Measurements from ENCODE around the gene KMT2C.

- TF ChIP-seq RARB (CRISPR knock-in tag; IDR thresholded peaks at IDR 0.05) = no peak
- TF ChIP-seq PPARA (CRISPR knock-in tag; IDR thresholded peaks at IDR 0.05; ENCODE audit: borderline replicate concordance) = no peak
- no peak for TF ChIP-seq TOX (CRISPR knock-in tag; IDR thresholded peaks at IDR 0.05; ENCODE audit: borderline replicate concordance)
- TF ChIP-seq PATZ1 (CRISPR knock-in tag; IDR thresholded peaks at IDR 0.05; ENCODE audit: borderline replicate concordance) = no peak
- TF ChIP-seq ZFP3 (CRISPR knock-in tag; IDR thresholded peaks at IDR 0.05) = no peak
- no peak for TF ChIP-seq ISL1 (CRISPR knock-in tag; IDR thresholded peaks at IDR 0.05)
- TF ChIP-seq ZFP30 (CRISPR knock-in tag; IDR thresholded peaks at IDR 0.05) = no peak
- no peak for TF ChIP-seq ARNTL (CRISPR knock-in tag; IDR thresholded peaks at IDR 0.05; ENCODE audit: borderline replicate concordance, low read depth)
- TF ChIP-seq ZNF565 (CRISPR knock-in tag; conservative IDR thresholded peaks at IDR 0.05; ENCODE audit: low read depth) = no peak
- no peak for TF ChIP-seq ZNF8 (CRISPR knock-in tag; IDR thresholded peaks at IDR 0.05)
These were observed at the start of gene KMT2C for GRCh38 chr7:152435384-152436110.
